ENCODE measurements around the gene STX10.

STX10 gene

GRCh38 chr19:13135068-13136062 is 14.8 kb downstream of the STX10 start:
- WGBS, result 97% methylated on average over 60 of the region's 60 CpGs
- Histone ChIP-seq H3K36me3 (ENCODE audit: insufficient read depth, low read length) (peaks cover 63% of the 10 kb centered on the region), H3K9me3 (ENCODE audit: insufficient read depth, low read depth, low read length) (no peaks in the 10 kb centered on the region), H3K4me3 (ENCODE audit: low read length) (no peak overlapping the region), H3K27ac (ENCODE audit: low read depth, low read length) (no peak overlapping the region), H3K9ac (ENCODE audit: low read depth, low read length) (no peak overlapping the region), H3K27me3 (ENCODE audit: insufficient read depth, low read length) (no peaks in the 10 kb centered on the region), H3K4me1 (ENCODE audit: insufficient read depth, low read length) (no peaks in the 10 kb centered on the region)

GRCh38 chr19:13134626-13135025 is 15.5 kb downstream of the STX10 start:
- 95% methylated on average over 3 of the region's 3 CpGs for WGBS
- no peaks in the 10 kb centered on the region for H3K27me3 ChIP-seq (ENCODE audit: insufficient read depth, low read length)
- no peaks in the 10 kb centered on the region for H3K4me1 ChIP-seq (ENCODE audit: insufficient read depth, low read length)
- H3K27ac ChIP-seq (ENCODE audit: low read depth, low read length), result no peak overlapping the region
- H3K9ac ChIP-seq (ENCODE audit: low read depth, low read length), result no peak overlapping the region
- no peaks in the 10 kb centered on the region for H3K9me3 ChIP-seq (ENCODE audit: insufficient read depth, low read depth, low read length)
- peaks cover 63% of the 10 kb centered on the region for H3K36me3 ChIP-seq (ENCODE audit: insufficient read depth, low read length)
- no peak overlapping the region for H3K4me3 ChIP-seq (ENCODE audit: low read length)

DNA sequence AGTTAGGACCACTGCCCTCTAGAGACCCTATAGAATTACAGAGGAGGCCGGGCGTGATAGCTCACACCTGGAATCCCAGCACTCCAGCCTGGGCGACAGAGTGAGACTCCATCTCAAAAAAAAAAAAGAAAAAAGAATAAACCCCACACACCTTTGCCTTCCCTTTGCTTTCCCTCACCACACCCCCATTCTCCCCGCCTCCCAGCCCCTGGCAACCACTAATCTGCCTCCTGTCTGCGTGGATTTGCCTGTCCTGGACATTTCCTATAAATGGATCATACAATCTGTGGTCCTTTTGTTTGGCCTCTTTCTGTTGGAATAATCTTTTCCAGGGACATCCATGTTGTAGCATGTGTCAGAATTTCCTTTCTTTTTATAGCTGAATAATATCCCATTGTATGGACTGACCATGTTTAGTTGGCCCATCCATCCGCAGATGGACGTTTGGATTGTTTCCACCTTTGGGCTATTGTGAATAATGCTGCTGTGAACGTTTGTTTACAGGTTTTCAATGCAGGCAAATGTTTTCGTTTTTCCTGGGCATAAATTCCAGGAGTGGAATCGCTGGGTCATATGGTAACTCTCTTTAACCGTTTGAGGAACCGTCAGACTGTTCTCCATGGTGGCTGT is 16.8 kb downstream of the STX10 start:
- Histone ChIP-seq H3K4me1 (ENCODE audit: insufficient read depth, low read length) (no peaks in the 10 kb centered on the region), H3K36me3 (ENCODE audit: insufficient read depth, low read length) (peaks cover 53% of the 10 kb centered on the region), H3K4me3 (ENCODE audit: low read length) (no peak overlapping the region), H3K27me3 (ENCODE audit: insufficient read depth, low read length) (no peaks in the 10 kb centered on the region), H3K9ac (ENCODE audit: low read depth, low read length) (no peak overlapping the region), H3K9me3 (ENCODE audit: insufficient read depth, low read depth, low read length) (no peaks in the 10 kb centered on the region), H3K27ac (ENCODE audit: low read depth, low read length) (no peak overlapping the region)
- 92% methylated on average over 12 of the region's 12 CpGs for WGBS

GRCh38 chr19:13132471-13133180 is 17.5 kb downstream of the STX10 start:
- Histone ChIP-seq H3K9me3 (ENCODE audit: insufficient read depth, low read depth, low read length) (no peaks in the 10 kb centered on the region), H3K4me1 (ENCODE audit: insufficient read depth, low read length) (no peaks in the 10 kb centered on the region), H3K36me3 (ENCODE audit: insufficient read depth, low read length) (peaks cover 46% of the 10 kb centered on the region), H3K27ac (ENCODE audit: low read depth, low read length) (no peak overlapping the region), H3K27me3 (ENCODE audit: insufficient read depth, low read length) (no peaks in the 10 kb centered on the region), H3K4me3 (ENCODE audit: low read length) (no peak overlapping the region), H3K9ac (ENCODE audit: low read depth, low read length) (no peak overlapping the region)
- 94% methylated on average over 8 of the region's 8 CpGs for WGBS

DNA sequence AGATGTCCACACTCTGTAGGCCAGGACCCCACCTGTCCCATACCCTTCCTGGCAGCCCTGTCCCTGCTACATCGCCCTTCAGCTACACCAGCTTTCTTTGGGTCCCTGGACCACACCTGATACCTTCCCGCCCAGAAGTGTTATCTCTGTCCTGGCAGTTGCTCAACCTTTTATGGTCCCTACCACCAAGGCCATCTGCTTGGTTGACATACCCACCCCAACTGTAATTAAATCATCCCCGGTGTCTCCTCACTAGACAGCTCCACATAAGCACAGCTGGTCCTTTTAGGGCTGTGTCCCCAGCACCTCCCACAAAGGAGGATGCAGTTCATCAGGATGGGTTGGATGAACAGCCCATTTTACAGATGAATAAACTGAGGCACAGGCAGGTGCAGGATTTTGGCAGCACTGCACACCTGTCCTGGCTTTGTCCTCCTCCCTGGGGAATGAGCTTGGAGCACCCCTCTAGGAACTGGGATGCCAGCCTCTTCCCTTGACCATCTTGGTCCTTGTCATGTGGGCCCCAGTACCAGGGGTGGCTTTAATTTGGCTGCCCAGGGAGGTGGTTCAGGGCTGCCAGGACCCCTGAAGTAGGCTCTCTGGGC is 19.2 kb downstream of the STX10 start:
- Histone ChIP-seq H3K9me3 (ENCODE audit: insufficient read depth, low read depth, low read length) (no peaks in the 10 kb centered on the region), H3K9ac (ENCODE audit: low read depth, low read length) (no peak overlapping the region), H3K36me3 (ENCODE audit: insufficient read depth, low read length) (peaks cover 36% of the 10 kb centered on the region), H3K4me1 (ENCODE audit: insufficient read depth, low read length) (no peaks in the 10 kb centered on the region), H3K4me3 (ENCODE audit: low read length) (no peak overlapping the region), H3K27ac (ENCODE audit: low read depth, low read length) (no peak overlapping the region), H3K27me3 (ENCODE audit: insufficient read depth, low read length) (no peaks in the 10 kb centered on the region)
- WGBS, result 94% methylated on average over 3 of the region's 3 CpGs

- H3K9ac ChIP-seq (ENCODE audit: low read depth, low read length), result no peak overlapping the region
- H3K27me3 ChIP-seq (ENCODE audit: insufficient read depth, low read length), result no peaks in the 10 kb centered on the region
- 95% methylated on average over 9 of the region's 9 CpGs for whole genome bisulfite sequencing
- no peaks in the 10 kb centered on the region for H3K4me1 ChIP-seq (ENCODE audit: insufficient read depth, low read length)
- H3K4me3 ChIP-seq (ENCODE audit: low read length), result no peak overlapping the region
- H3K36me3 ChIP-seq (ENCODE audit: insufficient read depth, low read length), result peaks cover 26% of the 10 kb centered on the region
- no peak overlapping the region for H3K27ac ChIP-seq (ENCODE audit: low read depth, low read length)
- no peaks in the 10 kb centered on the region for H3K9me3 ChIP-seq (ENCODE audit: insufficient read depth, low read depth, low read length)
Measured at GRCh38 chr19:13129384-13129783, 20.8 kb downstream of the STX10 start.

DNA sequence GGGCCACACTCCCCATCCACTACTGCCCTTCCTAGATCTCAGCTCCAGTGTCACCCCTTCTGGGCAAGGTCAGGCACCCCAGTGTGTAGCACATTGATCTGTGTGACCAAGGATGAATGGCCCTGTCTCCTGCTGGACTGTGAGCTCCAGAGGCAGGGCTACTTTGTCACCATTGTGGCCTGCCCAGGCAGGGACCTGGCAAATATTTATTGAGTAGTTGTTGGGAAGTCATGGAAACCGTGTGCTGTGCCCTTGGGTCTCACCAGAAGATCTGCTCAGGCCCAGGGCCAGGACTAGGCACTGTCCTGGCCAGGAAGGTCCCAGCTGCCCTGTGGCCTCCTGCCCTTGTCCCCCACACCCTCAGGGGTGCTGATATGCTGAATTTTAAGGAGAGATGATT is 21.6 kb downstream of the STX10 start:
- Histone ChIP-seq H3K27me3 (ENCODE audit: insufficient read depth, low read length) (no peaks in the 10 kb centered on the region), H3K4me3 (ENCODE audit: low read length) (no peak overlapping the region), H3K9me3 (ENCODE audit: insufficient read depth, low read depth, low read length) (no peaks in the 10 kb centered on the region), H3K36me3 (ENCODE audit: insufficient read depth, low read length) (peaks cover 21% of the 10 kb centered on the region), H3K4me1 (ENCODE audit: insufficient read depth, low read length) (no peaks in the 10 kb centered on the region), H3K9ac (ENCODE audit: low read depth, low read length) (no peak overlapping the region), H3K27ac (ENCODE audit: low read depth, low read length) (no peak overlapping the region)
- 76% methylated on average over 1 of the region's 1 CpG for WGBS

DNA sequence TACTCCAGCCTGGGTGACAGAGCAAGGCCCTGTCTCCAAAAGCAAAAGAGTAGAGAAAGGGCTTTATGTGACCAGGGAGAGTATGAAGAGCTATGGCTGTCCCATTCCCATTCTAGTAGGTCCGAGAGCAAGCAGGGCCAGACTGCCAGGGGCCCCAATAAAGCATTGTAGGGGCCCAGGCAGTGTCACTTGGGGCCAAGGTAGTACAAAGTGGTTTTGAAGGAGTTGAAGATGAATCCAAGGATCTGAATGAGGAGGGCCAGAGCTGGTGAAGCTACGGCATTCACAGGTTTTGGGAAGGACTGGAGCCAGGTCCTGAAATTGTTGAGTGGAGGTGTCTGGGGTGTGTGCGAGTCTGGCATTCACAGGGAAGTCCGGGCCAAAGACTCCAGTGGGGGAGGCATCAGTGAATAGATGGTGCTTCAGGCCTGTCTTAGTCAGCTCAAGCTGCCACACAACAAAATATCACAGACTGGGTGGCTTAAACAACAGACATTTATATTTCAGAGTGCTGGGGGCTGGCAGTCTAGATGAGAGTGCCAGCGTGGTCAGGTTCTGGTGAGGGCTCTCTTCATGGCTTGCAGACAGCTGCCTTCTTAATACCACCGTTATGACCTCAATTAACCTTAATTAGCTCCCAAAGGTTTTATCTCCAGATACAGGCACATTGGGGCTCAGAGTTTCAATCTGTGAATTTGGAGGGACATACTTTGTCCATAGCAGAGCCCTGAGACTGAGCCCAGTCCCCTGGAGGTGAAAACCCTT is 22.2 kb downstream of the STX10 start:
- no peaks in the 10 kb centered on the region for H3K27me3 ChIP-seq (ENCODE audit: insufficient read depth, low read length)
- no peaks in the 10 kb centered on the region for H3K4me1 ChIP-seq (ENCODE audit: insufficient read depth, low read length)
- no peak overlapping the region for H3K27ac ChIP-seq (ENCODE audit: low read depth, low read length)
- no peaks in the 10 kb centered on the region for H3K9me3 ChIP-seq (ENCODE audit: insufficient read depth, low read depth, low read length)
- H3K9ac ChIP-seq (ENCODE audit: low read depth, low read length), result no peak overlapping the region
- no peak overlapping the region for H3K4me3 ChIP-seq (ENCODE audit: low read length)
- H3K36me3 ChIP-seq (ENCODE audit: insufficient read depth, low read length), result peaks cover 19% of the 10 kb centered on the region
- WGBS, result 94% methylated on average over 6 of the region's 6 CpGs

DNA sequence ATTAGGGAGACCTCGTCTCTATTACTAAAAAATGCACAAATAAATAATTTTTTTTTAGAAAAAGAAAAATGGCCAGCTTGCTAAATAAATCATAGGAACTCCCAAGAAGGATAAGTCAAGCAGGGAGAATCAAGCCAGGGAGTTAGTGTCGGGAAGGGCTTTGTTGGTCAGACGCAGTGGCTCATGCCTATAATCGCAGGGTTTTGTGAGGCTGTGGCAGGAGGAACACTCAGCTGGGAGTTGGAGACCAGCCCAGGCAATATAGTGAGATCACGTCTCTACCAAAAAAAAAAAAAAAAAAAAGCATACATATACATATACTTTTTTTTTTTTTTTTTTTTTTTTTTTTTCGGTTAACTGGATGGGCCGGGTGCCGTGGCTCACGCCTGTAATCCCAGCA is 23.1 kb downstream of the STX10 start:
- H3K36me3 ChIP-seq (ENCODE audit: insufficient read depth, low read length), result peaks cover 17% of the 10 kb centered on the region
- no peaks in the 10 kb centered on the region for H3K9me3 ChIP-seq (ENCODE audit: insufficient read depth, low read depth, low read length)
- no peak overlapping the region for H3K4me3 ChIP-seq (ENCODE audit: low read length)
- over 99% methylated on average over 7 of the region's 9 CpGs for WGBS
- H3K9ac ChIP-seq (ENCODE audit: low read depth, low read length), result no peak overlapping the region
- H3K4me1 ChIP-seq (ENCODE audit: insufficient read depth, low read length), result no peaks in the 10 kb centered on the region
- no peak overlapping the region for H3K27ac ChIP-seq (ENCODE audit: low read depth, low read length)
- no peaks in the 10 kb centered on the region for H3K27me3 ChIP-seq (ENCODE audit: insufficient read depth, low read length)

Data from HUES64 (cell line).